Measurements from ENCODE around the gene GLRX5.

Gene GLRX5

DNA sequence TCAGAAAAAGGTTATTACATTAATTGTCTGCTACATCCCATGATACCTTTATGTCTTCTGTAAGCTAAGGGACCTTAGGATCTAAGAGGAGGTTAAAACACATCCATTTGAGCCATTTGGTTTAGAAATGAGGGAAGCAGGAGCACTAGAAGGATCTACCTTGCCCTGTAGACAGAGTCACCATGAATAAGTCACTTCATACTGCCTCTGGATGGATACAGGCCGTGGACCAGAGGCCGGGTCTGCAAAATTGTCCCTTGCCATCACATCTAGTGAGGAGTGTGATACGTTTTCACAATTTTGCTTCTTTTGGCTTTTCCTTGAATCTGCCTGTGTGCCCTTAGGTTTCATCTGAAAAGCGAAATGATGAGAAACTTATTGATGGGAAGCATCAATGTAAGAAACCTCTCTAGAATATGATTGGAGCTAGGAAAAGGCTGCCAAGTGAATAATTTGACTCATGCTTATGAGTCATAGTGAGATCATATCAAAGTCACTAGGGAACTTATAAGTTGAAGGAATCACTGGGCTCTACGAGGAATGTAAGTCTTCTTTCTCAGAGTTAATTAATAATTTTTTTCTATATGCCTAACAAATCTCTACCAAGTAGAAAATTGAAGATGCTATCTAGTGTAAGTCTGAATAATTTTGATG lies 10.8 kb downstream of the GLRX5 start:
- no peak for DNase-seq
- H3K27ac ChIP-seq (ENCODE audit: low read length): no peak overlapping the region
- H3K4me3 ChIP-seq (ENCODE audit: low read length): no peak overlapping the region
- no peak overlapping the region for H3K9ac ChIP-seq (ENCODE audit: low read length)
- H3F3A ChIP-seq (ENCODE audit: insufficient read depth, low read length): no peaks in the 10 kb centered on the region
- H3K27me3 ChIP-seq (replicated peaks; ENCODE audit: insufficient read depth, low read length): no peaks in the 10 kb centered on the region
- peaks cover 24% of the 10 kb centered on the region for H3K79me2 ChIP-seq (ENCODE audit: low read length)
- no peak overlapping the region for H2AFZ ChIP-seq (ENCODE audit: low read length)
- TF ChIP-seq EZH2phosphoT487 (IDR thresholded peaks at IDR 0.05; ENCODE audit: low read length): no peak
- no peaks in the 10 kb centered on the region for H4K20me1 ChIP-seq (ENCODE audit: insufficient read depth, low read length)
- H3K9me3 ChIP-seq (replicated peaks; ENCODE audit: insufficient read depth, low read length): no peaks in the 10 kb centered on the region
- H3K4me2 ChIP-seq (ENCODE audit: low read depth, low read length): no peak overlapping the region
- H3K36me3 ChIP-seq (replicated peaks; ENCODE audit: insufficient read depth, low read length): no peaks in the 10 kb centered on the region
- no peaks in the 10 kb centered on the region for H3K9me2 ChIP-seq (replicated peaks; ENCODE audit: insufficient read depth, low read length)
- no peaks in the 10 kb centered on the region for H3K4me1 ChIP-seq (ENCODE audit: low read length)

DNA sequence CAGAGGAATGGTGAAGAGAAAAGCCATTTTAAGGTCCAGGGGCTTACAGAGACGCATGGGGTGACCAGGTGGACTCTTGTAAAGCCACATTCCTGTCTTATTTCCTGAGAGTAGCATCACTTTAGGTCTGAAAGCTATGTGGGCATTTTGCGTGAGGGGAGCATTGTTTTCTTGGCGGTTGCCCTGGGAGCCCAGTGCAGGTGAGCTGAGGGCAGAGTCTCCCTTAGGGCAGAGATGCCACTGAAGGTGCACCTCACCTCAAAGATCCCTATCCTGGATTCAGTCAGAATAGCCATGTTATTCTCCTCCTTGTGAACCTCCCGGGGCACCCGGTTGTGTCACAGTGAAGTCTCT lies 12.4 kb downstream of the GLRX5 start:
- peaks cover 8% of the 10 kb centered on the region for H3K79me2 ChIP-seq (ENCODE audit: low read length)
- H3K27me3 ChIP-seq (replicated peaks; ENCODE audit: insufficient read depth, low read length): no peaks in the 10 kb centered on the region
- no peak overlapping the region for H3K9ac ChIP-seq (ENCODE audit: low read length)
- H3K27ac ChIP-seq (ENCODE audit: low read length): no peak overlapping the region
- no peak overlapping the region for H3K4me3 ChIP-seq (ENCODE audit: low read length)
- no peaks in the 10 kb centered on the region for H3K9me3 ChIP-seq (replicated peaks; ENCODE audit: insufficient read depth, low read length)
- no peaks in the 10 kb centered on the region for H4K20me1 ChIP-seq (ENCODE audit: insufficient read depth, low read length)
- no peaks in the 10 kb centered on the region for H3K4me1 ChIP-seq (ENCODE audit: low read length)
- H3K4me2 ChIP-seq (ENCODE audit: low read depth, low read length): no peak overlapping the region
- H2AFZ ChIP-seq (ENCODE audit: low read length): no peak overlapping the region
- H3K9me2 ChIP-seq (replicated peaks; ENCODE audit: insufficient read depth, low read length): no peaks in the 10 kb centered on the region
- no peak for DNase-seq
- H3K36me3 ChIP-seq (replicated peaks; ENCODE audit: insufficient read depth, low read length): no peaks in the 10 kb centered on the region
- no peak for TF ChIP-seq EZH2phosphoT487 (IDR thresholded peaks at IDR 0.05; ENCODE audit: low read length)
- TF ChIP-seq, protein P1, sequence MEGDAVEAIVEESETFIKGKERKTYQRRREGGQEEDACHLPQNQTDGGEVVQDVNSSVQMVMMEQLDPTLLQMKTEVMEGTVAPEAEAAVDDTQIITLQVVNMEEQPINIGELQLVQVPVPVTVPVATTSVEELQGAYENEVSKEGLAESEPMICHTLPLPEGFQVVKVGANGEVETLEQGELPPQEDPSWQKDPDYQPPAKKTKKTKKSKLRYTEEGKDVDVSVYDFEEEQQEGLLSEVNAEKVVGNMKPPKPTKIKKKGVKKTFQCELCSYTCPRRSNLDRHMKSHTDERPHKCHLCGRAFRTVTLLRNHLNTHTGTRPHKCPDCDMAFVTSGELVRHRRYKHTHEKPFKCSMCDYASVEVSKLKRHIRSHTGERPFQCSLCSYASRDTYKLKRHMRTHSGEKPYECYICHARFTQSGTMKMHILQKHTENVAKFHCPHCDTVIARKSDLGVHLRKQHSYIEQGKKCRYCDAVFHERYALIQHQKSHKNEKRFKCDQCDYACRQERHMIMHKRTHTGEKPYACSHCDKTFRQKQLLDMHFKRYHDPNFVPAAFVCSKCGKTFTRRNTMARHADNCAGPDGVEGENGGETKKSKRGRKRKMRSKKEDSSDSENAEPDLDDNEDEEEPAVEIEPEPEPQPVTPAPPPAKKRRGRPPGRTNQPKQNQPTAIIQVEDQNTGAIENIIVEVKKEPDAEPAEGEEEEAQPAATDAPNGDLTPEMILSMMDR (IDR thresholded peaks at IDR 0.05; ENCODE audit: low read length): no peak
- TF ChIP-seq EZH2 (optimal IDR thresholded peaks at IDR 0.05; ENCODE audit: low read depth, low read length): no peak
- H3F3A ChIP-seq (ENCODE audit: insufficient read depth, low read length): no peaks in the 10 kb centered on the region

DNA sequence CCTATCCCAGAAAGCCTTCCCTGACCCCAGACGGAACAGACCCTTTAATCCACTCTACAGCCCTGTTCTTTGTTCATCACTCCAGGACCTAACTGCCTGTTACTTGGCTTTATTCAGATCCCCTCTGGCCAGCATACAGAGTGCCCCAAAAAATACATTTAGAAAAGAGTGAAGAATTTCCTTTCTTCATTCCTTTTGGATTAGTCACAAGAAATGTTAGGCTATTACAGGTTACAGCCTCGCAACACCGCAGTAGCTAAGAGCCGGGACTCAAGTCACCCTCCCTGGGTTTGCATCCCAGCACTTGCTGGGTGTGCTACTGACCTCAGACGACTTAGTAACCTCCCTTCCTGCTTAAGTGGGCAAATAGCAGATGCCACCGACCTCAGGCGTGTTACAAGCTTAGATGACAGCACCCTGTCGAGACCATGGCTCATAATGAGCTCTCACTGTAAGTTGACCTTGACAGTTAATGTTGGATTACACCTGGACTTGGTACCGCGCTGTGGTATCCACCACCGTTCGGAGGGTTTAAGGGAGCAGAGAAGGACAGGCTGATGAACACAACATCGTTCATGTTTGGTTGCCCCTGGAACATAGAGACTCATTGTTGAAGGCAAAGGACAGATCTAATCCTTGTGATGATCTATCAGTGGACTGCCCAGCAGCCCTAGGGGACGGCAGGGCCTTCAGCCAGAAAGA lies 12.9 kb downstream of the GLRX5 start:
- Histone ChIP-seq H3K4me2 (ENCODE audit: low read depth, low read length) (no peak overlapping the region), H4K20me1 (ENCODE audit: insufficient read depth, low read length) (no peaks in the 10 kb centered on the region), H3K9me2 (replicated peaks; ENCODE audit: insufficient read depth, low read length) (no peaks in the 10 kb centered on the region), H3K9ac (ENCODE audit: low read length) (no peak overlapping the region), H3F3A (ENCODE audit: insufficient read depth, low read length) (no peaks in the 10 kb centered on the region), H3K4me3 (ENCODE audit: low read length) (no peak overlapping the region), H3K79me2 (ENCODE audit: low read length) (peaks cover 4% of the 10 kb centered on the region), H3K4me1 (ENCODE audit: low read length) (no peaks in the 10 kb centered on the region), H3K9me3 (replicated peaks; ENCODE audit: insufficient read depth, low read length) (no peaks in the 10 kb centered on the region), H3K27me3 (replicated peaks; ENCODE audit: insufficient read depth, low read length) (no peaks in the 10 kb centered on the region), H3K27ac (ENCODE audit: low read length) (no peak overlapping the region), H3K36me3 (replicated peaks; ENCODE audit: insufficient read depth, low read length) (no peaks in the 10 kb centered on the region), H2AFZ (ENCODE audit: low read length) (no peak overlapping the region)
- DNase-seq: no peak
- TF ChIP-seq, protein P1 (IDR thresholded peaks at IDR 0.05; ENCODE audit: low read length): no peak
- no peak for TF ChIP-seq EZH2 (optimal IDR thresholded peaks at IDR 0.05; ENCODE audit: low read depth, low read length)
- TF ChIP-seq EZH2phosphoT487 (IDR thresholded peaks at IDR 0.05; ENCODE audit: low read length): no peak

Measured in MM.1S (cell line).